ENCODE data around the gene PIGC. TPM values are rescaled to one million over a fixed set of nuclear protein-coding genes. Genes with fewer than 3 reads are reported as not detected.

The PIGC gene
- total and polyA plus RNA-seq, 2 donors (not counting 3 experiments of a cell fraction or from before 2014, with no cell fraction given) = 16.1 to 25.8 TPM

GRCh38 chr1:172466795-172467407 is 23.0 kb upstream of the PIGC start:
- H3K36me3 ChIP-seq (ENCODE audit: control insufficient read depth in 2 of 2, extremely low read depth in 1 of 2, insufficient read depth in 2 of 2, low read length in 2 of 2) = no peaks in the 10 kb centered on the region
- H3K27me3 ChIP-seq (ENCODE audit: control insufficient read depth in 2 of 2, insufficient read depth in 2 of 2, low read length in 2 of 2) = peaks cover 2 to 3% of the 10 kb centered on the region in 2 experiments
- no TSS peak for BruUV-seq (replicated peaks)
- no peak for DNase-seq (ENCODE audit: low read depth, low spot score)
- H3K9me1 ChIP-seq (replicated peaks; ENCODE audit: control insufficient read depth, extremely low read depth, insufficient read depth, low read length) = no peaks in the 10 kb centered on the region
- H2AFZ ChIP-seq (ENCODE audit: low read depth, low read length) = no peak overlapping the region
- H3K4me3 ChIP-seq (replicated peaks in 1 of 3; ENCODE audit: insufficient read depth in 1 of 3, low read depth in 1 of 3, low read length in 3 of 3) = no peak overlapping the region
- no peak overlapping the region for H3K9ac ChIP-seq (replicated peaks; ENCODE audit: extremely low read depth, insufficient read depth, low read length)
- H3K4me2 ChIP-seq (ENCODE audit: insufficient read depth, low read length) = no peak overlapping the region
- TF ChIP-seq JUN (IDR thresholded peaks at IDR 0.05; ENCODE audit: borderline replicate concordance, insufficient read depth, insufficient read length, low read depth) = no peak
- TF ChIP-seq, protein P1, sequence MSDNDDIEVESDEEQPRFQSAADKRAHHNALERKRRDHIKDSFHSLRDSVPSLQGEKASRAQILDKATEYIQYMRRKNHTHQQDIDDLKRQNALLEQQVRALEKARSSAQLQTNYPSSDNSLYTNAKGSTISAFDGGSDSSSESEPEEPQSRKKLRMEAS (IDR thresholded peaks at IDR 0.05; ENCODE audit: insufficient read depth, insufficient read length) = no peak
- no peak for TF ChIP-seq EZH2 (IDR thresholded peaks at IDR 0.05; ENCODE audit: borderline replicate concordance, low read depth, low read length, severe bottlenecking)
- TF ChIP-seq POLR2A (IDR thresholded peaks at IDR 0.05; ENCODE audit: low read depth, low read length) = no peak
- TF ChIP-seq GATA2 (IDR thresholded peaks at IDR 0.05; ENCODE audit: insufficient read depth, insufficient read length, low read depth, low read length) = no peak
- TF ChIP-seq FOS (IDR thresholded peaks at IDR 0.05; ENCODE audit: borderline replicate concordance, insufficient read depth, low read length) = no peak
- TF ChIP-seq MYC (IDR thresholded peaks at IDR 0.05; ENCODE audit: low read depth, low read length) = no peak
- no peak for TF ChIP-seq POLR2AphosphoS5 (IDR thresholded peaks at IDR 0.05; ENCODE audit: insufficient read depth, low read depth, low read length)
- no peak for TF ChIP-seq CTCF (IDR thresholded peaks at IDR 0.05; ENCODE audit: extremely low read depth in 1 of 2, insufficient read depth in 1 of 2, low read depth in 1 of 2, low read length in 2 of 2)
- H3K79me2 ChIP-seq (ENCODE audit: control insufficient read depth, insufficient read depth, low read length) = no peaks in the 10 kb centered on the region
- no peaks in the 10 kb centered on the region for H4K20me1 ChIP-seq (replicated peaks; ENCODE audit: control insufficient read depth, extremely low read depth, insufficient read depth, low read length)
- CTCF ChIA-PET = interaction anchor here (1.1 to 2.2 kb wide), 3 partner anchors 14 to 19 kb away, joined by 3 to 6 read pairs (median 3); no protein-coding TSS in a partner anchor
- intact Hi-C loops (cut with micrococcal nuclease) (no loop called here), dilution Hi-C loops (cut with MboI; ENCODE audit: extremely low pct_ligation_motif_present, low sequenced_read_pairs) (no loop called here)
- H3K9me3 ChIP-seq (replicated peaks; ENCODE audit: control insufficient read depth, insufficient read depth, low read length) = no peaks in the 10 kb centered on the region
- no peak for FAIRE-seq
- H3K4me1 ChIP-seq (ENCODE audit: control insufficient read depth, extremely low read depth, insufficient read depth, low read length) = no peaks in the 10 kb centered on the region
- POLR2A ChIA-PET = no interaction called here
- no peak overlapping the region for H3K27ac ChIP-seq (ENCODE audit: insufficient read depth, low read depth, low read length)
